Measurements from ENCODE around the gene ACTR6. TPM values are rescaled to one million over a fixed set of nuclear protein-coding genes. Genes with fewer than 3 reads are reported as not detected.

ACTR6 gene
- total RNA-seq, 1 experiment from 2014 or later, result 26.9 TPM

DNA sequence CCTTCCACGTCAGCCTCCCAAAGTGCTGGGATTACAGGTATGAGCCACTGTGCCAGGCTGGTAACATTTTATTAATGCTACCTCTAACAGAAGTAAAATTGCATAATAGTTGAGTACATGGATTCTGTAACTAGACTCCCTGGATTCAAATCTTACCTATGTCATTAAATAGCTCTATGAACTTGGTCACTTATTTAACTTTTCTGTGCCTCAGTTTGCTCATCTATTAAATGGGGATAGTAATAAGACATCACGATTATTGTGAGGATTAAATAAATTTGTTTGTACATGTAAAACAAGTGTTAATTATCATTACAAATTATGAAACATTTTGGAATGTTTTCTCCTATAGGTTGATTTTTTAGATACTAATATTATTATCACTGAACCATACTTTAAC, 6.7 kb downstream of the ACTR6 start:
- Histone ChIP-seq H3K36me3 (ENCODE audit: low read depth) (peaks cover 15% of the 10 kb centered on the region; the same call in 1 of the 2 replicates), H3K79me2 (ENCODE audit: low read depth) (peaks cover 16% of the 10 kb centered on the region), H3K4me1 (replicated peaks; ENCODE audit: insufficient read depth) (no peaks in the 10 kb centered on the region; the same call in 1 of the 2 replicates), H3K27me3 (ENCODE audit: insufficient read depth, low read depth) (no peaks in the 10 kb centered on the region), H3K9me3 (ENCODE audit: insufficient read depth, low read depth) (no peaks in the 10 kb centered on the region), H3K4me2 (no peak overlapping the region), H3K27ac (no peak overlapping the region), H3K4me3 (no peak overlapping the region), H4K20me1 (ENCODE audit: insufficient read depth) (no peaks in the 10 kb centered on the region), H2AFZ (no peak overlapping the region), H3K9me2 (ENCODE audit: insufficient read depth) (no peaks in the 10 kb centered on the region), H3F3A (ENCODE audit: insufficient read depth, low read depth) (no peaks in the 10 kb centered on the region)
- intact Hi-C loops (cut with micrococcal nuclease; ENCODE audit: unreplicated experiment), result no loop called here
- BruUV-seq (replicated peaks), result no TSS peak
- ChIA-PET POLR2A (ENCODE audit: unreplicated experiment) (interaction anchor here (0.7 kb wide), 1 partner anchor 111 kb away, joined by 13 read pairs; no protein-coding TSS in a partner anchor), CTCF (no interaction called here)
- TF ChIP-seq EZH2 (IDR thresholded peaks at IDR 0.05; ENCODE audit: low read depth) (no peak), CTCF (conservative IDR thresholded peaks at IDR 0.05) (no peak)
- DNase-seq, result no peak

- intact Hi-C loops (cut with micrococcal nuclease; ENCODE audit: unreplicated experiment), result no loop called here
- H3K27me3 ChIP-seq (ENCODE audit: insufficient read depth, low read depth), result no peaks in the 10 kb centered on the region
- H3K27ac ChIP-seq, result no peak overlapping the region
- BruUV-seq (replicated peaks), result no TSS peak
- POLR2A ChIA-PET (ENCODE audit: unreplicated experiment), result no interaction called here
- no peak overlapping the region for H3K4me2 ChIP-seq
- H3K9me2 ChIP-seq (ENCODE audit: insufficient read depth), result no peaks in the 10 kb centered on the region
- DNase-seq, result no peak
- peaks cover 5% of the 10 kb centered on the region; the same call in 1 of the 2 replicates for H3K79me2 ChIP-seq (ENCODE audit: low read depth)
- H3F3A ChIP-seq (ENCODE audit: insufficient read depth, low read depth), result no peaks in the 10 kb centered on the region
- H3K36me3 ChIP-seq (ENCODE audit: low read depth), result peaks cover 18% of the 10 kb centered on the region
- H3K4me3 ChIP-seq, result no peak overlapping the region
- H4K20me1 ChIP-seq (ENCODE audit: insufficient read depth), result no peaks in the 10 kb centered on the region
- CTCF ChIA-PET, result no interaction called here
- no peaks in the 10 kb centered on the region for H3K9me3 ChIP-seq (ENCODE audit: insufficient read depth, low read depth)
- no peak overlapping the region for H2AFZ ChIP-seq
- no peak for TF ChIP-seq CTCF (conservative IDR thresholded peaks at IDR 0.05)
- no peak for TF ChIP-seq EZH2 (IDR thresholded peaks at IDR 0.05; ENCODE audit: low read depth)
- H3K4me1 ChIP-seq (replicated peaks; ENCODE audit: insufficient read depth), result no peaks in the 10 kb centered on the region
These were observed 8.2 kb downstream of the ACTR6 start for GRCh38 chr12:100208834-100209233.

DNA sequence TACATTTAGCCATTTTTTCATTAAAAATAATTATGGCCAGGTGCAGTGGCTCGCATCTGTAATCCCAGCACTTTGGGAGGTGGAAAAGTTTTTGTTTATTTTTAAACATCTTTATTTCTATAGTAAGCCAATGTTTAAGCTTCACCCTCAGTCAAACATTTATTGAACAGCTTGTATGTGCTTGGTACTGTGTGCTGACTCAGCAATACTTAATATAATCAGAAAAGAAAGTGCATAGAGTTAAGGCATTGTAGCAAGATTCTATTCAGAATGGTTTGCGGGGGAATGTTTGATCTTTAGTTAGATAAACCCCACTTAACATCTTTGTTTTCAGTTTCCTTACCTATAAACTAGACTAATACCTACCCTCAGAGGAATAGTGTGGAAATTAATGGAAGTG, 11.1 kb downstream of the ACTR6 start:
- H3K9me3 ChIP-seq (ENCODE audit: insufficient read depth, low read depth), result no peaks in the 10 kb centered on the region
- intact Hi-C loops (cut with micrococcal nuclease; ENCODE audit: unreplicated experiment), result no loop called here
- H3K4me1 ChIP-seq (replicated peaks; ENCODE audit: insufficient read depth), result no peaks in the 10 kb centered on the region
- POLR2A ChIA-PET (ENCODE audit: unreplicated experiment), result no interaction called here
- H3K4me3 ChIP-seq, result no peak overlapping the region
- no peak overlapping the region for H3K27ac ChIP-seq
- TF ChIP-seq CTCF (conservative IDR thresholded peaks at IDR 0.05) (no peak), EZH2 (IDR thresholded peaks at IDR 0.05; ENCODE audit: low read depth) (no peak)
- no peaks in the 10 kb centered on the region for H3K79me2 ChIP-seq (ENCODE audit: low read depth)
- no peaks in the 10 kb centered on the region for H3K9me2 ChIP-seq (ENCODE audit: insufficient read depth)
- H4K20me1 ChIP-seq (ENCODE audit: insufficient read depth), result no peaks in the 10 kb centered on the region; the same call in 1 of the 2 replicates
- no peak overlapping the region for H3K4me2 ChIP-seq
- CTCF ChIA-PET, result interaction anchor here (0.6 kb wide), 1 partner anchor 84 kb away, joined by 3 read pairs; no protein-coding TSS in a partner anchor
- no peaks in the 10 kb centered on the region for H3F3A ChIP-seq (ENCODE audit: insufficient read depth, low read depth)
- H3K36me3 ChIP-seq (ENCODE audit: low read depth), result peaks cover 12% of the 10 kb centered on the region
- H3K27me3 ChIP-seq (ENCODE audit: insufficient read depth, low read depth), result no peaks in the 10 kb centered on the region
- BruUV-seq (replicated peaks), result no TSS peak
- DNase-seq, result no peak
- H2AFZ ChIP-seq, result no peak overlapping the region
